HepG2 (cell line): ENCODE measurements around the gene ZBTB32. TPM values are rescaled to one million over a fixed set of nuclear protein-coding genes. Genes with fewer than 3 reads are reported as not detected.

Experiments used
- ARID2 ChIP-seq: sonication (generic); formaldehyde crosslinking; IDR thresholded peaks from 2 replicates; pipeline ENCODE4 v1.8.1; 2022; ENCODE audit warnings: mild to moderate bottlenecking, missing genetic modification reagents, borderline replicate concordance
- HNF4G ChIP-seq, 2 experiments: sonication (generic) in 1 of 2; formaldehyde crosslinking in 1 of 2; IDR thresholded peaks; 2 replicates each; pipeline versions ENCODE4 v1.4.0 to v1.6.1; 2011 to 2020; ENCODE audit warnings: borderline replicate concordance in 2 of 2, low read depth in 2 of 2, mild to moderate bottlenecking in 2 of 2, low read length in 1 of 2, missing genetic modification reagents in 1 of 2, moderate library complexity in 1 of 2
- LCORL ChIP-seq, 2 experiments: fragments of 450-650 bp in 1 of 2; sonication (generic) in 1 of 2; formaldehyde crosslinking in 1 of 2; IDR thresholded peaks; 2 replicates each; pipeline versions ENCODE4 v1.5.0 to v1.6.1; 2017 to 2020; ENCODE audit warnings: antibody characterized with exemption in 1 of 2, missing genetic modification reagents in 1 of 2
- NFKBIZ ChIP-seq: IDR thresholded peaks from 2 replicates; pipeline ENCODE4 v1.6.1; 2018; ENCODE audit warnings: missing genetic modification reagents, missing compliant biosample characterization
- NR2F2 ChIP-seq: IDR thresholded peaks from 2 replicates; pipeline ENCODE4 v1.6.1; 2012; ENCODE audit warnings: low read depth, inconsistent platforms, borderline replicate concordance
- POLR2A ChIP-seq, 2 experiments: IDR thresholded peaks; 2 replicates each; pipeline ENCODE4 v1.6.1; 2011; ENCODE audit warnings: low read depth in 2 of 2, low read length in 2 of 2, mild to moderate bottlenecking in 1 of 2, moderate library complexity in 1 of 2; ENCODE audit not compliant: insufficient read depth in 1 of 2
- POLR2G ChIP-seq: fragments of 200-400 bp; formaldehyde crosslinking; IDR thresholded peaks from 2 replicates; pipeline ENCODE4 v1.6.1; 2018; ENCODE audit warnings: mild to moderate bottlenecking, low read depth, low read length, moderate library complexity
- SOX6 ChIP-seq, 2 experiments: fragments of 450-650 bp in 1 of 2; sonication (generic) in 1 of 2; formaldehyde crosslinking in 1 of 2; IDR thresholded peaks; 2 replicates each; pipeline versions ENCODE4 v1.4.0 to v1.6.1; 2017 to 2020; ENCODE audit warnings: antibody characterized with exemption in 1 of 2, mild to moderate bottlenecking in 1 of 2, missing genetic modification reagents in 1 of 2
- SP2 ChIP-seq: sonication (generic); formaldehyde crosslinking; IDR thresholded peaks from 2 replicates; pipeline ENCODE4 v1.5.1; 2020; ENCODE audit warnings: mild to moderate bottlenecking, missing genetic modification reagents
- SSRP1 ChIP-seq: IDR thresholded peaks from 2 replicates; pipeline ENCODE4 v1.6.1; 2016; ENCODE audit warnings: control low read depth
- TARDBP ChIP-seq: sonication (generic); formaldehyde crosslinking; IDR thresholded peaks from 2 replicates; pipeline ENCODE4 v1.8.0; 2022; ENCODE audit warnings: mild to moderate bottlenecking, missing genetic modification reagents
- TBP ChIP-seq: sonication (generic); formaldehyde crosslinking; IDR thresholded peaks from 2 replicates; pipeline ENCODE4 v1.5.0; 2020; ENCODE audit warnings: missing genetic modification reagents
- XBP1 ChIP-seq: sonication (generic); formaldehyde crosslinking; IDR thresholded peaks from 2 replicates; pipeline ENCODE4 v1.5.0; 2020; ENCODE audit warnings: missing genetic modification reagents
- ZFP41 ChIP-seq: sonication (generic); formaldehyde crosslinking; IDR thresholded peaks from 2 replicates; pipeline ENCODE4 v1.4.0; 2020; ENCODE audit warnings: mild to moderate bottlenecking, missing genetic modification reagents, borderline replicate concordance
- ZNF224 ChIP-seq: sonication (generic); formaldehyde crosslinking; IDR thresholded peaks from 2 replicates; pipeline ENCODE4 v1.5.0; 2020; ENCODE audit warnings: mild to moderate bottlenecking, missing genetic modification reagents
- ZNF430 ChIP-seq: sonication (generic); formaldehyde crosslinking; IDR thresholded peaks from 2 replicates; pipeline ENCODE4 v1.9.0; 2021; ENCODE audit warnings: mild to moderate bottlenecking, missing genetic modification reagents
- ZNF446 ChIP-seq: sonication (generic); formaldehyde crosslinking; IDR thresholded peaks from 2 replicates; pipeline ENCODE4 v1.5.0; 2020; ENCODE audit warnings: mild to moderate bottlenecking, missing genetic modification reagents
- ZNF567 ChIP-seq: sonication (generic); formaldehyde crosslinking; IDR thresholded peaks from 2 replicates; pipeline ENCODE4 v1.8.1; 2023; ENCODE audit warnings: mild to moderate bottlenecking, missing genetic modification reagents, borderline replicate concordance
- polyA plus RNA-seq, 8 experiments: library from polyadenylated mRNA; depleted of rRNA in 3 of 8; stranded (reverse) in 7 of 8; unstranded in 1 of 8; fragments of >200 nt; fragmentation: Illumina TruSeq in 4 of 8; extraction: Trizol in 4 of 8; gene quantifications; 2 replicates each; pipeline versions ENCODE4 v1.2.1 to v1.2.3, GENCODE V29; 2011 to 2016; ENCODE audit warnings: low read depth in 4 of 8, missing spikeins in 1 of 8, mixed read lengths in 1 of 8; ENCODE audit not compliant: insufficient read depth in 1 of 8
- total RNA-seq, 5 experiments: library from RNA; depleted of rRNA; stranded (reverse); fragments of >200 nt; fragmentation: Illumina TruSeq; extraction: Trizol; gene quantifications; 2 replicates each; pipeline ENCODE4 v1.2.3, GENCODE V29; 2016; ENCODE audit warnings: low read depth in 1 of 5
- TF ChIP-seq, protein P1 (sequence below): sonication (generic); formaldehyde crosslinking; IDR thresholded peaks from 2 replicates; pipeline ENCODE4 v1.4.0; 2020; ENCODE audit warnings: missing genetic modification reagents; ENCODE audit errors: not compliant biosample characterization
- TF ChIP-seq, protein P2 (sequence below): sonication (generic); formaldehyde crosslinking; IDR thresholded peaks from 2 replicates; pipeline ENCODE4 v1.9.0; 2021; ENCODE audit warnings: missing genetic modification reagents, borderline replicate concordance
- TF ChIP-seq, protein P3 (sequence below): sonication (generic); formaldehyde crosslinking; IDR thresholded peaks from 2 replicates; pipeline ENCODE4 v1.5.0; 2020; ENCODE audit warnings: missing genetic modification reagents
- TF ChIP-seq, protein P4 (sequence below): sonication (generic); formaldehyde crosslinking; IDR thresholded peaks from 2 replicates; pipeline ENCODE4 v1.4.0; 2020; ENCODE audit warnings: missing genetic modification reagents, mild to moderate bottlenecking, borderline replicate concordance

The ZBTB32 gene
- total and polyA plus RNA-seq, 2 of the 13 experiments (the other 11 are each of a cell fraction or from before 2014, with no cell fraction given): not detected

DNA sequence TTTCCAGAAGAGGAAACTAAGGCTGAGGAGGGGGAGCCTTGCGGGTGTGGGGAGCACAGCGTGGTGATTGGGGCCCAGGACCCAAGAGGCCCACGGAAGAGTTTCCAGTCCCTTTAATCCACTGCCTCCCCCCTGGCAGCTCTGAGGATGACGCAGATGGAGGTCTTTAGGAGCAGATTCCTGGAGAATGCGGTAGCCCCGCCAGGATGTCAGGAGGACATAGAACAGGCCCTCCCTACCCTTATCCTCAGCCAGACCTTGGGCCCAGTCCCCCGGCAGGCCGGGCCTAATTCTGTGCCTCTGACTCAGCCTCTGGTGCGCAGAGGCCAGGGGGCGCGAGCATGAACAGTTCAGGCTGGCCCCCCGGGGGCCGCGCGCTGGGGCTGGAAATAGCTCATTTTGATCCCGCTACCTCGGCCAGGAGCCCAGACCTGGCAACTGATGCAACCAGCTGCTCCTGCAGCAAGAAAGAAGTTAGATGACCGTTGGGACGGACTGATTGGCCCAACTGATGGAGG lies 52.9 kb downstream of the ZBTB32 start (continued):
- TF ChIP-seq, protein P1, sequence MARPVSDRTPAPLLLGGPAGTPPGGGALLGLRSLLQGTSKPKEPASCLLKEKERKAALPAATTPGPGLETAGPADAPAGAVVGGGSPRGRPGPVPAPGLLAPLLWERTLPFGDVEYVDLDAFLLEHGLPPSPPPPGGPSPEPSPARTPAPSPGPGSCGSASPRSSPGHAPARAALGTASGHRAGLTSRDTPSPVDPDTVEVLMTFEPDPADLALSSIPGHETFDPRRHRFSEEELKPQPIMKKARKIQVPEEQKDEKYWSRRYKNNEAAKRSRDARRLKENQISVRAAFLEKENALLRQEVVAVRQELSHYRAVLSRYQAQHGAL (CRISPR knock-in tag): no peak
- TF ChIP-seq SP2 (CRISPR knock-in tag) (no peak), ZNF430 (CRISPR knock-in tag) (no peak), ZNF567 (CRISPR knock-in tag) (no peak), NFKBIZ (CRISPR knock-in tag) (no peak), SSRP1 (CRISPR knock-in tag) (no peak), POLR2A (IDR thresholded peaks at IDR 0.05; ENCODE audit: insufficient read depth in 1 of 2, low read depth in 2 of 2, low read length in 2 of 2) (peak in 1 of 2 experiments; percentile 14; a peak in 1 of 4 replicates), LCORL (IDR thresholded peaks at IDR 0.05) (no peak), LCORL (CRISPR knock-in tag; IDR thresholded peaks at IDR 0.05) (no peak), HNF4G (IDR thresholded peaks at IDR 0.05; ENCODE audit: borderline replicate concordance, low read depth, low read length) (no peak), HNF4G (CRISPR knock-in tag; IDR thresholded peaks at IDR 0.05; ENCODE audit: borderline replicate concordance, low read depth) (no peak), NR2F2 (0 out of 2 replicates have a peak, but pooled peaks have one; percentile 18), SOX6 (IDR thresholded peaks at IDR 0.05) (no peak), SOX6 (CRISPR knock-in tag; IDR thresholded peaks at IDR 0.05) (no peak), ZNF224 (CRISPR knock-in tag) (0 out of 2 replicates have a peak, but pooled peaks have one; percentile 35), ZNF446 (0 out of 2 replicates have a peak, but pooled peaks have one; percentile 31), TARDBP (CRISPR knock-in tag) (no peak), XBP1 (CRISPR knock-in tag) (no peak), ARID2 (CRISPR knock-in tag) (no peak), POLR2G (0 out of 2 replicates have a peak, but pooled peaks have one; percentile 19), TBP (CRISPR knock-in tag) (no peak), ZFP41 (no peak)
- TF ChIP-seq, protein P2, sequence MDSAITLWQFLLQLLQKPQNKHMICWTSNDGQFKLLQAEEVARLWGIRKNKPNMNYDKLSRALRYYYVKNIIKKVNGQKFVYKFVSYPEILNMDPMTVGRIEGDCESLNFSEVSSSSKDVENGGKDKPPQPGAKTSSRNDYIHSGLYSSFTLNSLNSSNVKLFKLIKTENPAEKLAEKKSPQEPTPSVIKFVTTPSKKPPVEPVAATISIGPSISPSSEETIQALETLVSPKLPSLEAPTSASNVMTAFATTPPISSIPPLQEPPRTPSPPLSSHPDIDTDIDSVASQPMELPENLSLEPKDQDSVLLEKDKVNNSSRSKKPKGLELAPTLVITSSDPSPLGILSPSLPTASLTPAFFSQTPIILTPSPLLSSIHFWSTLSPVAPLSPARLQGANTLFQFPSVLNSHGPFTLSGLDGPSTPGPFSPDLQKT (CRISPR knock-in tag): no peak
- TF ChIP-seq, protein P3, sequence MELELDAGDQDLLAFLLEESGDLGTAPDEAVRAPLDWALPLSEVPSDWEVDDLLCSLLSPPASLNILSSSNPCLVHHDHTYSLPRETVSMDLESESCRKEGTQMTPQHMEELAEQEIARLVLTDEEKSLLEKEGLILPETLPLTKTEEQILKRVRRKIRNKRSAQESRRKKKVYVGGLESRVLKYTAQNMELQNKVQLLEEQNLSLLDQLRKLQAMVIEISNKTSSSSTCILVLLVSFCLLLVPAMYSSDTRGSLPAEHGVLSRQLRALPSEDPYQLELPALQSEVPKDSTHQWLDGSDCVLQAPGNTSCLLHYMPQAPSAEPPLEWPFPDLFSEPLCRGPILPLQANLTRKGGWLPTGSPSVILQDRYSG (CRISPR knock-in tag): no peak
- TF ChIP-seq, protein P4, sequence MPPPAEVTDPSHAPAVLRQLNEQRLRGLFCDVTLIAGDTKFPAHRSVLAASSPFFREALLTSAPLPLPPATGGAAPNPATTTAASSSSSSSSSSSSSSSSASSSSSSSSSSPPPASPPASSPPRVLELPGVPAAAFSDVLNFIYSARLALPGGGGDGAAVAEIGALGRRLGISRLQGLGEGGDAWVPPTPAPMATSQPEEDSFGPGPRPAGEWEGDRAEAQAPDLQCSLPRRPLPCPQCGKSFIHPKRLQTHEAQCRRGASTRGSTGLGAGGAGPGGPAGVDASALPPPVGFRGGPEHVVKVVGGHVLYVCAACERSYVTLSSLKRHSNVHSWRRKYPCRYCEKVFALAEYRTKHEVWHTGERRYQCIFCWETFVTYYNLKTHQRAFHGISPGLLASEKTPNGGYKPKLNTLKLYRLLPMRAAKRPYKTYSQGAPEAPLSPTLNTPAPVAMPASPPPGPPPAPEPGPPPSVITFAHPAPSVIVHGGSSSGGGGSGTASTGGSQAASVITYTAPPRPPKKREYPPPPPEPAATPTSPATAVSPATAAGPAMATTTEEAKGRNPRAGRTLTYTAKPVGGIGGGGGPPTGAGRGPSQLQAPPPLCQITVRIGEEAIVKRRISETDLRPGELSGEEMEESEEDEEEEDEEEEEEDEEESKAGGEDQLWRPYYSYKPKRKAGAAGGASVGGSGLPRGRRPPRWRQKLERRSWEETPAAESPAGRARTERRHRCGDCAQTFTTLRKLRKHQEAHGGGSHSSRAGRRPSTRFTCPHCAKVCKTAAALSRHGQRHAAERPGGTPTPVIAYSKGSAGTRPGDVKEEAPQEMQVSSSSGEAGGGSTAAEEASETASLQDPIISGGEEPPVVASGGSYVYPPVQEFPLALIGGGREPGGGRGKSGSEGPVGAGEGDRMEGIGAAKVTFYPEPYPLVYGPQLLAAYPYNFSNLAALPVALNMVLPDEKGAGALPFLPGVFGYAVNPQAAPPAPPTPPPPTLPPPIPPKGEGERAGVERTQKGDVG (CRISPR knock-in tag): 0 out of 2 replicates have a peak, but pooled peaks have one; percentile 3
